ENCODE measurements around the gene SYNE2.
"Not testable (repeated sequence)": the region's sequence is repeated elsewhere in the genome, so short reads cannot be mapped to it uniquely, and the experiment has no call there.

SYNE2 gene

DNA sequence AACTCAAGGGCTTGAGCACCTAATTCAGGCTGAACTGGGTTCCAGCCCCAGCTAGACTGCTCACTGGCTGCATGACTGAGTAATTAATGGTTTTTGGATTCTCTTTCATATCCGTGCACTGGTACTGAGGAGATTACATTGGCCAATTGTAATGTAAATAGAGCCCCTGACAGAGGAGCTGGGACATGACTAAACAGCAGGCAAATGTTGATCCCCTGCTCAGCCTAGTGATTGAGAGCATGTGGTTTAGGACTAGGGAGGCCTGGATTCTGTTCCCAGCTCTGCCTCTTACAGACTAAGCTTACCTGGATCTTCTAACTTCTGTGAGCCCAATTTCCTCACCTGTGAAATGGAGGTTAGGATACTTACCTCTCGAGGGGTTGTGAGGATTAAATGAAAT lies 237.1 kb downstream of the SYNE2 start:
- peak; percentile 27 for DNase-seq

DNA sequence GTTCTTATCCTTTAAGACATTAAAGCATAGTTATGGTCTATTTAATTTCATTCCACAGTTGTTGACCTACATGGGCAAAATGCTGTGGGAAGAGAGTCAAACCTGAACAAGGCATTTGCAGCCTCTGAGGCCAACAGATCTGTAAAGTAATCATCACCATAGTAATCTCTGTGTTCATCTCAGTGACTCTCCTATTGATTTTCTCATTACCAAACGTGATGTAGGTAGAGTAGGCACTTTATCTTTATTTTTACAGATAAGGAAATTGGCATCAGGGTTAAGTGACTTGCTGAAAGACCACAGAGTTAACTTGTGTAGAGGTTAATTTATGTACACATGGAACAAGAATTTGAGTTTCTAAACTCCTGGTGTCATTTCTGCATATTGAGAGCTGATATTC lies 238.4 kb downstream of the SYNE2 start:
- no peak for DNase-seq

GRCh38 chr14:64092338-64092737 lies 239.5 kb downstream of the SYNE2 start:
- DNase-seq: no peak

DNA sequence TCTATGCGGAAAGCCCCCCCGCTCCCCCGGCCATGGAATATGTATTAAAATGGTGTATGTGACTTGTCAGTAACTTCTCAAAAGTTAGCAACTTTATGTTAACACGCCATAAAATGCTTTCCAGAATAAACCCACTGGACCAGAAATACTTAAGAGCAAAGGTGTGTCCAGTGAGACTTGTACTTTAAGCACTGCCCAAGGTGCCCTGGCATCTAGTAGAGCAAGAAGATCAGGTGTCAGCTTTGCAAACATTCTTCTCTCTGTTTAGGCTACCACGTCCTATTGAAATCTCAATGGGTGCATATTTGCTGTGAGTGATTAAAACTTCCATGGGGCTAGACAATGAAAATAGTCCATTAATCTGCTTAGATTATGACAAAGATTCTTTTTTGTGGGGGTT lies 240.1 kb downstream of the SYNE2 start:
- peak; percentile 16 for DNase-seq

DNA sequence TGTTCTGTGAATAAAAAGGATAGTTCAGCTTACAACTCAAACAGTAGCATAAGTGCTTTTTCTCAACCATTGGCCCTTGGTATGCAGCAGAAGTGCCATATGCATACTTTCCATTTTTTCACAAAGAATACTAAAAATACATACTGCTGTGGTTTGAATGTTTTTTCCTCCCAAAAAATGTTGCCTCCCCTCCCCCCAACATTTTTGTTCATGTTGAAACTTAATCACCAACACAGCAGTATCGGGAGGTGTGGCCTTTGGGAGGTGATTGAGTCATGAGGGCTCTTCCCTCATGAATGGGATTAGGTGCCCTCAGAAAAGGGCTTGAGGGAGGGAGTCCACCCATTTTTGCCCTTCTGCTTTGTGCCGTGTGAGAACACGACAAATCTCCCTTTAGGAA lies 242.8 kb downstream of the SYNE2 start:
- DNase-seq: no peak

DNA sequence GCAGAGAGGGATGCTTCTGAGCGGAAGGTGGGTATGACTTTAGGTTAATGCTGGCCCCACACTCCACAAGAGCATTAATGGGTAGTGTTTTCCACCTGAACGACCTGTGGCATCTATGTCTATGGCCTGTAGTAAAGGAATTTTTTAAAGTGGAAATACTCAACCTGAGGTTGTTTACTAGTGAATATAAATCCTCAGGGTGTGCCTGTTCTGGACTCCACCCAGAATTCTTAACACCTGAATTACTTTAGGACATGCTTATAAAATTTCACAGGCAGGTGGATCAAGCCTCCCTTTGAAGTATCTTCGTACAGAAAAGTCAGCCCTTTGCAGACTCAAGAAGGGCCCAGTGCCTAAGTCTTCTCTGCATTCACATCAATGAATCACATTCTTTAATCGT lies 245.3 kb downstream of the SYNE2 start:
- no peak for DNase-seq

DNA sequence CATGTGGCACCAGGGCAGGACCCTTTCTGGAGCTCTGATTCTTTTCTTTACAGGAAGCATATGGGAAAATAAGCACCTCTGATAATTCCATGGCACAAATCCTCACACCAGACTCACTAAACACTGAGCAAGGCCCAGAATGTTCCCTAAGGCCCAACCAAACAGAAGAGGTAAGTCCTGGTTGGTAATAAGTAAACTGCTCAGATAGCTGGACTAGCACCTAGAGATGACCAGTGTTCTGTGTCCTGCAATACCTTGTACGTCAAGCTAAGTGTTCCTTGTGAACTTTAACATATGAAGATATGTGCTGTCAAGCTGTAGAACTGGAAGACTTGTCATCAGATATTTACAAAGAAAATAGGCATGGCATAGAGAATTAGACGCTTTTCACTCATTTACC lies 254.6 kb downstream of the SYNE2 start:
- no peak for DNase-seq

DNA sequence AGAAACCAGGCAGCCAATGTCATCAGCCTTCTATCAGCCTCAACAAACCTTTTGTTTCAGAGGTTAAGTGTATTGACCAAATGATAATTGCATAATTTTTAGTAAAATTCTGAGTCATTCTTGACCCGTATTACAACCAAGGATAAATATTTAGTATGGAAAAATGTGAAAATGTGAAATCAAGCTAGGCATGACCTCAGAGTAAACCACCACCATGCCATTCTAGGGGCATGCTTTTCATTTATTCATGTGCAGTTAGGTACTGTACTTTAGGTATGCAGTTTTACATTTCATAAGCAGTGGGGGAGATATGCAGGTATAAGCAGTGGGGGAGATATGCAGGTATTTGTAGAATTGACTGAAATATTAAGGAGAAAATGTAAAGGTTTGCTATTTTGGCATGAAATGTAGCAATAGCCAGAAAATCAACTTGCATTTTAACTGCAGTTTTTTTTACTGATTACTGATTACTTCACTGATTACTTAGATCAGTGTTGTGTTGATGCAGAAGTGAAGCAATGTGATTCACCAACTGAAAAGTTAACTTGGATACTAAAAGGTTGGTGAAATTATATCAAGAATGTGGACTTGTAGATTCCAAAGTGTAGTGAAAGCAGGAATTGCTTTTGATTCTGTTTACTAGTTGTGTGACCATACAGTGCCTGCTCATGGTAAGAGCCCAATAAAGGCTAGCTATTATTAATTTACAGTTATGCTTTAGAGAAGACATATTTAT lies 257.2 kb downstream of the SYNE2 start:
- DNase-seq: no peak

DNA sequence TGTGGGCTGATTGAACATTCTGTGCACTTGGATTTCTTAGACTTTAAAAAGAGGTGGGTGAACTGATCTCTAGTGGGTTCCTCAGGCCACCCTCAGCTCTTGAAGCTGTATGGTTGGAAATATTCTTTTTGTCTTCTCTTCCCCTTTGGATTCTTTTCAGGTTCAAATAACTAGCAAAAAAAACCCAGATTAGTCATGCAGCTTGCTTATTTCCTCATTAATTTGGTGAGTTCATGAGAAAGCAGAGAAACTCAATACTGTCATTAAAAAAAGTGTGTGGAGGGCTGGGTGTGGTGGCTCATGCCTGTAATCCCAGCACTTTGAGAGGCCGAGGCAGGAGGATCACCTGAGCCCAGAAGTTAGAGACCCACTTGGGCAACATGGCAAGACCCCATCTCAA lies 258.0 kb downstream of the SYNE2 start:
- DNase-seq: no peak

DNA sequence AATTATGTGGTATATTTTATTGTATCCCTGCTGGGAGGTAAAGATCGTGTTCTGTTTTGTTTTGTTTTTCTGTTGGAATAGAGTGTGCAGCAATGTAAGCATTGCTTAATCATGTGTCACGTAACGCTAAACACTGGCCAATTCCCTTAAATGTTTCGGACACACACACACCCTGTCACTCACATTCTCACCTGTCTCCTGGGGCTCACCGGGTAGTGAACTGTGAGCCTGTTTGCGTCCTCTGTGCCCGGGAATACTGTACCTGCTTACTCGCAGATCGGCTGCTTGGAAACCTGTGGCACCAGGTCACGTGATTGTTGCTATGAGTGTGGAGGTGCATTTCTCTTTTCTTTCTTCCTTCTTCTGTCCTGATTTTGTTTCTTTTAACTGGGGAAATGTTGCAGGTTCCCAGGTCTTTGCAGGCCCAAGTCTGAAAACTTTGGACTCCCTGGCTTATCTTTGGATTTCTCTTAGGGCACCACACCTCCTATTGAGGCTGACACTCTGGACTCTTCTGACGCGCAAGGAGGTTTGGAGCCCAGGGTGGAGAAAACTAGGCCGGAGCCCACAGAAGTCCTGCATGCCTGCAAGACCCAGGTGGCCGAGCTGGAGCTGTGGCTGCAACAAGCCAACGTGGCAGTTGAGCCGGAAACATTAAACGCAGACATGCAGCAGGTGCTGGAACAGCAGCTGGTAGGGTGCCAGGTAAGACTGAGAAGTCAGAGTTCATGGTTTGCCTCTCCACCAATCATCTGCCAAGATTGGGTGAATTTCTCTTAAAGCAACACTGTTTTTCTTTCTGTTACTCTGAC lies 260.3 kb downstream of the SYNE2 start:
- peak; percentile 74 for DNase-seq

- no peak for DNase-seq
Observed at GRCh38 chr14:64114166-64114565, 261.4 kb downstream of the SYNE2 start.

DNA sequence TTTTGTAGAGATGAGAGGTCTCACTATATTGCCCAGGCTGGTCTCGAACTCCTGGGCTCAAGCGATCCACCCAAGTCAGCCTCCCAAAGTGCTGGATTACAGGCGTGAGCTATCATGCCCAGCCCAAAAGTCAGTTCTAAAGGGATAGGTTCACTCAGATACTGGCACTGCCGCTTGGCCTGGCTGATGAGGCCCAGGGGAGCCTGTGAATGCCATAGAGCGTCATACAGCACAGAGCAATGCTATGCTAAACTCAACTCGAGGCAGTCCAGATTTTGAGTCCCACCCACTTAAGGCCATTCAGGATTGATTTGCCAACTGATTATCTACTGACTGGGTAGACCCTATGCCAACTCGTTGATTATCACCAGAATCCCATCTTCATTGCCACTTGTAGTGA lies 262.0 kb downstream of the SYNE2 start:
- no peak for DNase-seq

- no peak for DNase-seq
Observed at GRCh38 chr14:64115401-64115800, 262.6 kb downstream of the SYNE2 start.

DNA sequence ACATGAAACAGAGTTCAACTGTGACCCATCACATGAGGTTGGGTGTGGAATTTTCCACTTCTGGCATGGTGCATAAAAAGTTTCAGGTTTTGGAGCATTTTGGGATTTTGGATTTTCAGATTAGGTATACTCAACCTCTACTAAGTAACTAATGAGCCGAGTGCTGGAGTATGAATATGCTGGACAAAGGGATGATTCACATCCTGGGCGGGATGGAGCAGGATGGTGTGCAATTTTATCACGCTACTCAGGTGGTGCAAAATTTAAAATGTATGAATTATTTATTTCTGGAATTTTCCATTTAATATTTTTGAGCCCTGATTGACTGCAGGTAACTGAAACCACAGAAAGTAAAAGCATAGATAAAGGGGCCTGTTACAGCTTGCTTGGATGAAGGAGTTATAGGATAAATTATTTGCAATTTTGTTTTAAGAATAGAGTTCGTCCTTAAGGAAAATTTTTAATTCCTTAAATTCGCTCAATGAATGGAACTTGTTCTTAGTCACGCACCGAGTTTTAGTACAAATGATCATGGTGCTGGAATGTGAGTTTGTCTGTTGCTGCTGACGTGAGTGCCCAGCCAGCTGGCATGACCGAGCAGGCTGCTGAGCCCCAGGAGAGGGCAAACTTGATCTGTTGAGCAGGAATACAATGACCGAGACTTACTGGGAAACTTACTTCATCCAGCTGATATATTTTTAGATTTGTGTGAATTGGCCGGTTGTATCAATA lies 265.0 kb downstream of the SYNE2 start:
- no peak for DNase-seq

- not testable (repeated sequence) for DNase-seq
Observed at GRCh38 chr14:64118403-64118742, 265.6 kb downstream of the SYNE2 start.

DNA sequence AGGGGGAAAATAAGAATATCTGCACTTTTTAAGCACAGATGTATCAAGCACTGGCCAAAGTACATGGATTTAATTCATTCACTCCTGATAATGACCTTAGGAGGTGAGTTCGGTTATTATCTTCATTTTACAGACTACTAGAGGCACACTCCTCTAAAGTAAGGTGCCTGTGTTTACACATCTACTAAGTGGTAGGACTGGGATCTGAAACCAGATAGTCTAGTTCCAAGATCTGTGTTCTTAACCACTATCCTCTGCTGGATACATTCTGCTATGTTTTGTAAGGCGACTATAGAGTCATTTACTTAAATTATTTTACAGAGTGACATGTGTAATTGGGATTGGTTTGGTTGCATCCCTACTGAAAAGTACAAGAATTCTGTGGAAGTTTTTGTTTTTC lies 266.1 kb downstream of the SYNE2 start:
- no peak for DNase-seq

DNA sequence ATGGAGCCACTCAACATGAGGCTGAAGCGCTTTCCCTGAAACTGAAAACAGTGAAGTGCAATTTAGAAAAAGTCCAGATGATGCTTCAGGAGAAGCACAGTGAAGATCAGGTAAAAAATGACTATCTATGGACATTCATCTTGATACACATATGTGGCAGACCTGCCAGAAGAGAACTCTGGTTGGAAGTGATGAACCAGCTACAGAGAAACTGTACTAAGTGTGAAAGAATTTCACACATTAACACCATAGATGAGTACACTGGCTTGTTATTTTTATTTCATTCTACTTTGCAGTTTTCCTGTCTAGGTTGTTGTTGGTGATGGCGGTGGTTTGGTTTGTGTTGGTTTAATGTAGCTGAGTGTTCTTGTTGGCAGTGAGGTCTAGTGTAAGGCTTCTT lies 266.7 kb downstream of the SYNE2 start:
- no peak for DNase-seq

DNA sequence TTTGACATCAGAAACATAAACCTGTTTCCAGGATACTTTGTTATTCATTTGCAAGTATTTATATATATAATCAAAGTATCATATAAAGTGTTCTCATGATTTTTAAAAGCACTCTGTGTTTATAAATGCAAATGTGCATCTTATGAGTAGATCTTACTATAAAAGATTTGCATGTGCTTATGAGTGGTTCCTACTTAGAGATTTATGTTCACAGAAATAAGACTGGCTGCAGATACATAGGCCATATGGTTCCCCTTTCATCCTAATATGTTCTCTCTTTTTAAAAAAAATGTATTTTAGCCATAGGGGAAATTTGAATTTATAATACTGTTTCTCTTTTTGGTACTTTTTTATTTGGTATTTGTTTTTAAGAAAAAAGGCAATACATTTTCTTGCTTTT lies 267.2 kb downstream of the SYNE2 start:
- no peak for DNase-seq

GRCh38 chr14:64123241-64123822 lies 270.5 kb downstream of the SYNE2 start:
- no peak for DNase-seq

DNA sequence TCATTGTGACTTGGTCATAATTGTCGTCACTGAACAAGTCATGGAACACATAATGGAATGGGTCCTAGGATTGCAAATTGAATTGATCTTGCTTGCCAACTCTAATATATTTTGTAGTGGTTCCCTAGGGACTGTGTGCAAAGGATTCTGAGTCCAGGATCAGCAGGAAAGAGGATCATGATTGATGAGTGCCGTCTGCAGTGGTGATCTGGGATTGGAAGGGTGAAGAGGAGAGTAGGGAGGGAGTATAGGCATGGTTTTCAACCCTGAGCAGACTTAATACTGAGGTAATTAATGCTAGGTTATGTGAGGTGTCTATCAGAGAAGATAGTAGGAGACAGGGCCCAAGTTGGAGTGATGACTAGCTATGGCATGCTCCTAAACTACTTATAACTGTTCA lies 272.5 kb downstream of the SYNE2 start:
- DNase-seq: no peak

- no peak for DNase-seq
Observed at GRCh38 chr14:64126548-64126947, 273.7 kb downstream of the SYNE2 start.

DNA sequence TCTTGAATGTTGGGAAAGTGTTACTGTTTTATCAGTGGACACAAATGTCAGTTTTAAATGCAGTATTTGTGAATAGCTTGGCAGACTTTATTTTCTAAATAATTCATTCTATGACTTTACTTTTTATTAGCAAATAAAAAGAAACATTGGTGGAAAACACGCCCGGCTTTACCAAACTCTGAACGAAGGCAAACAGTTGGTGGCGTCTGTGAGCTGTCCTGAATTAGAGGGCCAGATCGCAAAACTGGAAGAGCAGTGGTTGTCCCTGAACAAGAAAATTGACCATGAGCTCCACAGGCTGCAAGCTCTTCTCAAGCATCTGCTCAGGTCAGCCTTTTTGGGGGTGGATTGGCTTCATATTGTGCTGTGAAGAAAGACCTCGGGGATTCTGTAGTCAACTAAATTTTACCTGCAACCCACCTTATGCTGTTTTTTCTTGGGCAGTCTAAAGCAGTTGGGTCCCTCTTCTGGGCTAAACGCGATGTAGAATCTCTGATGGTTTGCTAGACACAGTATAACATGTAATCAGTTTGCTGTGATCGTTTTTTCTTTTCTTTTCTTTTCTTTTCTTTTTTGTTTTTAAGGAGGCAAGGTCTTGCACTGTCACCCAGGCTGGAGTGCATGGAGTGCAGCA lies 285.0 kb downstream of the SYNE2 start:
- DNase-seq: no peak

DNA sequence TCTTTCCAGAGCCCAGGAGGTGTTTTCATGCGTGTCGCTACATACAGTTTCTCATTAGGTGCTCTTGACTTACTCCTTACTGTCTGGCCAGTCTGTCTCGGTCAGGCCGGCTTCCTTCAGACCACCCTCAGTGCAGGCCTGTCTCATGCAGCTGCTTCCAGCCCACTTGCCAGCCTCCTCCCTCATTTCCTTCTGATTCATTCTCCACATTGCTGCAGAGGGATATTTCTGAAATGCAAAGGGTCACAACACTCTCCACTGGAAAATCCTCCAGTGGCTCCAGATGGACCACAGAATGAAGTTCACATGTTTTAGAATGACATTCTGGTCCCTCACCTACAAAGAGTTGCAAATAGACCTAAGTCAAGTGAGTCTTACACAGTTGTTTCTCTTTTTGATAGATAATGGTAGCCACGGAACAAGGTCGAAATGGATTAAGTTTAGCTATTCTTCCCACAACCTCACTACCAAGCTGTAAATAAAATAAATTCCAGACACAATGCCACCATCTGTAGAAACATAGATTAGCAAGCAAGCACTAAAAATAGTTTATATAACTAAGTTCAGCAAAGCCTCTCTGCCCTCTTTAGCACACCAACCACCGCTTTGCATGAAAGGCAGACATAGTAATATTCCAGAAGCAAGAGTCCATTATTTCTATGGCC lies 294.5 kb downstream of the SYNE2 start:
- no peak for DNase-seq
